A673 (cell line): ENCODE data around the gene ID4. TPM values are rescaled to one million over a fixed set of nuclear protein-coding genes. Genes with fewer than 3 reads are reported as not detected.

Source experiments
- BruUV-seq: library from RNA; stranded (reverse); fragments of 400-500 nt; replicated peaks from 2 replicates; lab custom pipeline; 2021; lab: Mats Ljungman, UMichigan
- CTCF ChIA-PET: fragments of 300-600 bp; sonication (Branson Sonifier 250); formaldehyde crosslinking; loops from one replicate; lab custom pipeline; 2022; ENCODE audit warnings: antibody characterized with exemption; lab: Charles Lee
- POLR2A ChIA-PET: fragments of 300-600 bp; sonication (Branson Sonifier 250); formaldehyde crosslinking; loops from one replicate; lab custom pipeline; 2022; ENCODE audit warnings: antibody characterized with exemption; ENCODE audit not compliant: low non-redundant PET; lab: Charles Lee
- DNase-seq: peaks from one replicate; pipeline ENCODE4 v3.0.0-alpha.2; 2015; ENCODE audit warnings: low spot score
- H3K27ac ChIP-seq: fragments of 200-600 bp; sonication (generic); 2 replicates; pipeline ENCODE4 v1.5.1; 2016; ENCODE audit warnings: mixed run types, low read depth, mild to moderate bottlenecking, mixed read lengths, antibody characterized with exemption, low read length; ENCODE audit not compliant: poor library complexity, severe bottlenecking
- H3K27me3 ChIP-seq: fragments of 200-600 bp; sonication (generic); replicated peaks from 2 replicates; pipeline ENCODE4 v1.6.1; 2017; ENCODE audit warnings: mixed run types, low read depth, mild to moderate bottlenecking, mixed read lengths, antibody characterized with exemption, low read length; ENCODE audit not compliant: insufficient read depth, poor library complexity
- H3K36me3 ChIP-seq: fragments of 200-600 bp; sonication (generic); 2 replicates; pipeline ENCODE4 v1.6.1; 2016; ENCODE audit warnings: mixed run types, mild to moderate bottlenecking, mixed read lengths, antibody characterized with exemption, low read length; ENCODE audit not compliant: insufficient read depth, poor library complexity, severe bottlenecking
- H3K4me1 ChIP-seq: fragments of 200-600 bp; sonication (generic); 2 replicates; pipeline ENCODE4 v1.6.1; 2017; ENCODE audit warnings: mixed run types, mild to moderate bottlenecking, mixed read lengths, antibody characterized with exemption, low read length; ENCODE audit not compliant: insufficient read depth, poor library complexity, severe bottlenecking
- H3K4me3 ChIP-seq: fragments of 200-600 bp; sonication (generic); 2 replicates; pipeline ENCODE4 v1.5.1; 2016; ENCODE audit warnings: low read depth, mixed run types, mild to moderate bottlenecking, mixed read lengths, low read length; ENCODE audit not compliant: poor library complexity, severe bottlenecking
- H3K9me3 ChIP-seq: fragments of 200-600 bp; sonication (generic); 2 replicates; pipeline ENCODE4 v1.6.1; 2016; ENCODE audit warnings: mixed run types, low read depth, mild to moderate bottlenecking, mixed read lengths, antibody characterized with exemption, low read length; ENCODE audit not compliant: poor library complexity, severe bottlenecking
- CTCF ChIP-seq: fragments of 300-800, 200-600 bp; sonication (generic); conservative IDR thresholded peaks from 2 replicates; pipeline ENCODE4 v1.5.1; 2017; ENCODE audit warnings: low read depth, mild to moderate bottlenecking, antibody characterized with exemption, low read length, moderate library complexity, mixed read lengths
- EZH2 ChIP-seq: fragments of 200-600 bp; sonication (generic); IDR thresholded peaks from 2 replicates; pipeline ENCODE4 v1.6.1; 2017; ENCODE audit warnings: borderline replicate concordance, low read depth, mild to moderate bottlenecking, mixed read lengths, antibody characterized with exemption, low read length; ENCODE audit not compliant: poor library complexity, severe bottlenecking
- intact Hi-C: fragments of 100-400 bp; cut with micrococcal nuclease; formaldehyde crosslinking; loops from one replicate; pipeline ENCODE4 v1.10.0; 2022; ENCODE audit not compliant: unreplicated experiment
- total RNA-seq: library from RNA; stranded (reverse); gene quantifications from 2 replicates; pipeline ENCODE4 v1.2.3, GENCODE V29; 2021

The ID4 gene
- total RNA-seq, 1 experiment from 2014 or later, result 29.3 TPM

GRCh38 chr6:19848465-19849029, 11.4 kb downstream of the ID4 start:
- POLR2A ChIA-PET, result interaction anchor here (0.8 kb wide), 1 partner anchor 12 kb away, joined by 3 read pairs; the partner anchor contains the start of gene ID4
- intact Hi-C loops, result loop anchor here (10.0 kb wide), 1 partner anchor 204 kb away; no protein-coding TSS in a partner anchor
- DNase-seq, result no peak
- CTCF ChIA-PET, result no interaction called here
- no peaks in the 10 kb centered on the region for H3K27me3 ChIP-seq
- H3K9me3 ChIP-seq, result no peaks in the 10 kb centered on the region
- H3K27ac ChIP-seq, result no peak overlapping the region
- TF ChIP-seq CTCF (no peak), EZH2 (no peak)
- no TSS peak for BruUV-seq
- H3K36me3 ChIP-seq, result no peaks in the 10 kb centered on the region
- peaks cover 20% of the 10 kb centered on the region for H3K4me1 ChIP-seq
- no peak overlapping the region for H3K4me3 ChIP-seq

- Histone ChIP-seq H3K9me3 (no peaks in the 10 kb centered on the region), H3K36me3 (no peaks in the 10 kb centered on the region), H3K27ac (no peak overlapping the region), H3K27me3 (no peaks in the 10 kb centered on the region), H3K4me1 (peaks cover 20% of the 10 kb centered on the region), H3K4me3 (no peak overlapping the region)
- ChIA-PET POLR2A (no interaction called here), CTCF (no interaction called here)
- intact Hi-C loops, result loop anchor here (10.0 kb wide), 1 partner anchor 204 kb away; no protein-coding TSS in a partner anchor
- no peak for DNase-seq
- TF ChIP-seq EZH2, result no peak
- no peak for TF ChIP-seq CTCF
- BruUV-seq, result no TSS peak
Observed at GRCh38 chr6:19849196-19849595, 12.0 kb downstream of the ID4 start.

GRCh38 chr6:19849755-19850154, 12.6 kb downstream of the ID4 start:
- Histone ChIP-seq H3K9me3 (no peaks in the 10 kb centered on the region), H3K27me3 (no peaks in the 10 kb centered on the region), H3K36me3 (no peaks in the 10 kb centered on the region), H3K4me1 (peaks cover 20% of the 10 kb centered on the region), H3K27ac (no peak overlapping the region), H3K4me3 (no peak overlapping the region)
- no TSS peak for BruUV-seq
- no peak for DNase-seq
- intact Hi-C loops, result loop anchor here (5.0 to 10.0 kb wide), 5 partner anchors 205 to 1322 kb away; no protein-coding TSS in a partner anchor
- ChIA-PET CTCF (no interaction called here), POLR2A (no interaction called here)
- TF ChIP-seq EZH2, result no peak
- TF ChIP-seq CTCF, result no peak
